Mesodermal cell (in vitro differentiated cells): ENCODE results near the gene MALAT1.
"Not testable (repeated sequence)": the region's sequence is repeated elsewhere in the genome, so short reads cannot be mapped to it uniquely, and the experiment has no call there.

Experiments
- H3K27ac ChIP-seq: 2 replicates; pipeline ENCODE4 v1.7.0; 2013; ENCODE audit warnings: mild to moderate bottlenecking, low read depth, low read length, moderate library complexity; ENCODE audit not compliant: severe bottlenecking
- H3K36me3 ChIP-seq: 2 replicates; pipeline ENCODE4 v1.7.1; 2013; ENCODE audit warnings: mild to moderate bottlenecking, low read length, moderate library complexity; ENCODE audit not compliant: control insufficient read depth, insufficient read depth
- H3K4me1 ChIP-seq: one replicate; pipeline ENCODE4 v1.7.1; 2013; ENCODE audit warnings: mild to moderate bottlenecking, low read length; ENCODE audit not compliant: insufficient read depth, control insufficient read depth, poor library complexity, severe bottlenecking
- H3K4me3 ChIP-seq: 2 replicates; pipeline ENCODE4 v1.7.0; 2013; ENCODE audit warnings: low read length, control low read depth, mild to moderate bottlenecking; ENCODE audit not compliant: insufficient read depth, poor library complexity, severe bottlenecking; ENCODE audit errors: extremely low read depth
- H3K9me3 ChIP-seq: 2 replicates; pipeline ENCODE4 v1.7.1; 2013; ENCODE audit warnings: mild to moderate bottlenecking, low read length, moderate library complexity; ENCODE audit not compliant: control insufficient read depth
- WGBS, 2 experiments: methylation state at CpG; one replicate each; pipeline ENCODE4 v1.1.5; 2013; ENCODE audit warnings: missing lambda C conversion rate in 2 of 2; ENCODE audit not compliant: insufficient coverage in 2 of 2; 5-methylcytosine and 5-hydroxymethylcytosine counted together

The MALAT1 gene

GRCh38 chr11:65506290-65506771 is 7.5 kb downstream of the MALAT1 start:
- WGBS, 2 experiments = no CpG with 5 or more reads among the region's 4 CpGs
- Histone ChIP-seq H3K4me3 (peak overlapping the region; percentile 94), H3K36me3 (peaks cover 53% of the 10 kb centered on the region), H3K9me3 (no peaks in the 10 kb centered on the region), H3K27ac (peak overlapping the region; percentile 100), H3K4me1 (peaks cover 4% of the 10 kb centered on the region)

- H3K4me3 ChIP-seq = peak overlapping the region; percentile 94
- 66 to 69% methylated on average over 6 of the region's 7 CpGs for WGBS, 2 experiments
- H3K27ac ChIP-seq = peak overlapping the region; percentile 100
- peaks cover 47% of the 10 kb centered on the region for H3K36me3 ChIP-seq
- H3K9me3 ChIP-seq = no peaks in the 10 kb centered on the region
- H3K4me1 ChIP-seq = peaks cover 4% of the 10 kb centered on the region
Measured at GRCh38 chr11:65506772-65507505, 8.1 kb downstream of the MALAT1 start.

DNA sequence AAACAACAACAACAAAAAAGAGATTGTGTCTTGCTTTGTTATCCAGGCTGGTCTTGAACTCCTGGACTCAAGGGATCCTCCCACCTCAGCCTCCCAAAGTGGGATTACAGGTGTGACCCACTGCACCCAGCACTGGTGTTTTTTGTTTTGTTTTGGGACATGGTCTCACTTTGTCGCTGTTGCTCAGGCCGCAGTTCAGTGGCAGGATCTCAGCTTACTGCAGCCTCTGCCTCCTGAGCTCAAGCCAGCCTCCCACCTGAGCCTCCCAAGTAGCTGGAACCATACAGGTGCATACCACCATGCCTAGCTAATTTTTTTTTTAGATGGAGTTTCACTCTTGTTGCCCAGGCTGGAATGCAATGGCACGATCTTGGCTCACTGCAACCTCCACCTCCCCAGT is 13.5 kb downstream of the MALAT1 start:
- H3K4me1 ChIP-seq, H3K36me3 ChIP-seq, H3K4me3 ChIP-seq, H3K27ac ChIP-seq, H3K9me3 ChIP-seq: not testable (repeated sequence)
- WGBS, 2 experiments = 94 to 95% methylated on average over 2 of the region's 3 CpGs

DNA sequence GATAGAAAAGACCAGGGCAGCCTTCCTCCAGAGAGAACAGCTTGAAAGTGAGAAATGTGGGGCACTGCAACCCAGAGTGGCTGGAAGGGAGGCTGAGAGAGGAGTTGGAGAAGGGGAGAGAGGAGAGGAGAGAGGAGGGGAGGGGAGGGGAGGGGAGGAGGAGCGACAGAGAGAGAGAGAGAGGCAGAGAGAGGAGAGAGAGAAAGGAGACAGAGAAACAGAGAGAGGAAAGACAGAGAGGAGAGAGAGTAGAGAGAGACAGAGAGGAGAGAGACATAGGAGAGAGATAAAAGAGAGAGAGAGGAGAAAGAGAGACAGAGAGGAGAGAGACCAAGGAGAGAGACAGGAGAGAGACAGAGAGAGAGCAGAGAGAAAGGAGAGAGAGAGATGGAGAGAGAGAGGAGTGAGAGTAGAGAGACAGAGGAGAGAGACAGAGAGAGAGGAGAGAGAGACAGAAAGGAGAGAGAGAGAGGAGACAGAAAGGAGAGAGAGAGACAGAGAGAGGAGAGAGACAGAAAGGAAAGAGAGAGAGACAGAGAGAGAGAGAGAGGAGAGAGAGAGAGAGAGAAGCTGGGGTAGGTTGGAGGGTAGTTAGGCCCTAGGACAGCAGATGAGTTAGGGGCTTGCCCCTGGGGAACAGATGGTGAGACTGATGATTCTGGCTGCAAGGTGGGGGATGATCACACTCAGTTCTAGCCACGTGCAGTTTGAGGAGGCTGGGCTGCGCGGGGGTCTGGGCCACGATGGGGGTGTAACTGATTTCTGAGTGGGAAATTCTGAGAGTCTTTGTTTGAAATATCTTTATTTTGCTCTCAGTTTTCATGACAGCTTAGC is 17.5 kb downstream of the MALAT1 start:
- Histone ChIP-seq H3K4me1 (no peaks in the 10 kb centered on the region), H3K27ac (no peak overlapping the region), H3K9me3 (no peaks in the 10 kb centered on the region), H3K4me3 (no peak overlapping the region), H3K36me3 (no peaks in the 10 kb centered on the region)
- WGBS, 2 experiments = 81% methylated on average over 5 of the region's 5 CpGs; no CpG with 5 or more reads in 1 of the 2 experiments

- H3K4me1 ChIP-seq = peaks cover 22% of the 10 kb centered on the region
- not testable (repeated sequence) for H3K9me3 ChIP-seq, H3K27ac ChIP-seq, H3K36me3 ChIP-seq, H3K4me3 ChIP-seq
- 86 to 100% methylated on average over 4 to 5 of the region's 8 CpGs for WGBS, 2 experiments
Measured at GRCh38 chr11:65518941-65519549, 20.2 kb downstream of the MALAT1 start.

GRCh38 chr11:65521777-65522521 is 23.1 kb downstream of the MALAT1 start:
- 60 to 83% methylated on average over 2 to 10 of the region's 20 CpGs for WGBS, 2 experiments

DNA sequence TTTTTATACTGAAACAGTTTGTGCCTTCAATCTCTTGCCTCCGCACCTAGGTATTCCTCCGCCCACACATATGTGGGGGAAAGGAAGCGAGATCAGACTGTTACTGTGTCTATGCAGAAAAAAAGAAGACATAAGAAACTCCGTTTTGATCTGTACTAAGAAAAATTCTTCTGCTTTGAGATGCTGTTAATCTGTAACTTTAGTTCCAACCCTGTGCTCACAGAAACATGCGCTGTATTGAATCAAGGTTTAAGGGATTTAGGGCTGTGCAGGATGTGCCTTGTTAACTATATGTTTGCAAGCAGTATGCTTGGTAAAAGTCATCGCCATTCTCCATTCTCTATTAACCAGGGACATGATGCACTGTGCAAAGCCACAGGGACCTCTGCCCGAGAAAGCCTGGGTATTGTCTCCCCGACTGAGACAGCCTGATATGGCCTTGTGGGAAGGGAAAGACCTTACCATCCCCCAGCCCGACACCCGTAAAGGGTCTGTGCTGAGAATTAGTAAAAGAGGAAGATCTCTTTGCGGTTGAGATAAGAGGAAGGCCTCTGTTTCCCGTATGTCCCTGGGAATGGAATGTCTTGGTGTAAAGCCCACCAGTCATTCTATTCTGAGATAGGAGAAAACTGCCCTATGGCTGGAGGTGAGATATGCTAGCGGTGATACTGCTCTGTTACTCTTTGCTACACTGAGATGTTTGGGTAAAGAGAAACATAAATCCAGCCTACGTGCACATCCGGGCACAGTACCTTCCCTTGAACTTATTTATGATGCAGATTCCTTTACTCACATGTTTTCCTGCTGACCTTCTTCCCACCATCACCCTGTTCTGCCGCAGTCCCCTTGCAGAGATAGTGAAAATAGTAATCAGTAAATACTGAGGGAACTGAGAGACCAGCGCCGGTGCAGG is 24.1 kb downstream of the MALAT1 start:
- 73 to 86% methylated on average over 10 to 11 of the region's 18 CpGs for WGBS, 2 experiments
- H3K4me3 ChIP-seq, H3K9me3 ChIP-seq: not testable (repeated sequence)
- Histone ChIP-seq H3K4me1 (peaks cover 27% of the 10 kb centered on the region), H3K27ac (peak overlapping the region; percentile 65), H3K36me3 (peaks cover 19% of the 10 kb centered on the region)

More at GRCh38 chr11:65521777-65522521, 23.1 kb downstream of the MALAT1 start:
- H3K36me3 ChIP-seq, H3K9me3 ChIP-seq, H3K4me3 ChIP-seq: not testable (repeated sequence)
- H3K27ac ChIP-seq = peak overlapping the region; percentile 65
- H3K4me1 ChIP-seq = peaks cover 27% of the 10 kb centered on the region

DNA sequence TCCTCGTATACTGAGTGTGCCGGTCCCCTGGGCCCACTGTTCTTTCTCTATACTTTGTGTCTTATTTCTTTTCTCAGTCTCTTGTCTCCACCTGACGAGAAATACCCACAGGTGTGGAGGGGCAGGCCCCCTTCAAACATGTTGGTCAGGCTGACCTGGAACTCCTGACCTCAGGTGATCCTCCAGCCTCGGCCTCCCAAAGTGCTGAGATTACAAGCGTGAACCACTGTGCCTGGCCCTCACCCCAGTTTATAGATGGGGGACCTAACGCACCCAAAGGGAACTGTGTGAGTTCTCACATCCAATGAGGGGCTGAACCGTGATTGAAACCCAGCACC is 24.8 kb downstream of the MALAT1 start:
- H3K4me3 ChIP-seq, H3K9me3 ChIP-seq: not testable (repeated sequence)
- peaks cover 27% of the 10 kb centered on the region for H3K4me1 ChIP-seq
- 93 to 96% methylated on average over 7 of the region's 7 CpGs for WGBS, 2 experiments
- H3K36me3 ChIP-seq = peaks cover 22% of the 10 kb centered on the region
- H3K27ac ChIP-seq = peak overlapping the region; percentile 65

- Histone ChIP-seq H3K4me1 (peaks cover 27% of the 10 kb centered on the region), H3K4me3 (peak overlapping the region; percentile 26)
Measured at GRCh38 chr11:65524014-65524740, 25.3 kb downstream of the MALAT1 start.

More at GRCh38 chr11:65524014-65524740, 25.3 kb downstream of the MALAT1 start:
- WGBS, 2 experiments = 75 to 79% methylated on average over 7 to 10 of the region's 12 CpGs
- H3K27ac ChIP-seq = peak overlapping the region; percentile 65
- H3K36me3 ChIP-seq = peaks cover 27% of the 10 kb centered on the region
- H3K9me3 ChIP-seq = no peaks in the 10 kb centered on the region
